Skeletal muscle tissue (tissue), 4 donors: ENCODE measurements around the gene PRLR. TPM values are rescaled to one million over a fixed set of nuclear protein-coding genes. Genes with fewer than 3 reads are reported as not detected.
"Not testable (repeated sequence)": the region's sequence is repeated elsewhere in the genome, so short reads cannot be mapped to it uniquely, and the experiment has no call there.

ENCODE experiments used
- H3K27ac ChIP-seq: one replicate; pipeline ENCODE4 v1.7.0; 2013; ENCODE audit warnings: mild to moderate bottlenecking, low read depth, low read length, inconsistent platforms
- H3K27me3 ChIP-seq, 3 donors: one replicate each; pipeline ENCODE4 v1.7.0; 2013; ENCODE audit warnings: low read length in 3 of 3; ENCODE audit not compliant: control insufficient read depth in 3 of 3, insufficient read depth in 3 of 3
- H3K36me3 ChIP-seq, 3 donors: one replicate each; pipeline ENCODE4 v1.7.0; 2013; ENCODE audit warnings: low read length in 3 of 3; ENCODE audit not compliant: control insufficient read depth in 3 of 3, insufficient read depth in 3 of 3
- H3K4me1 ChIP-seq, 3 donors: one replicate each; pipeline ENCODE4 v1.7.0; 2013; ENCODE audit warnings: low read length in 3 of 3, mild to moderate bottlenecking in 3 of 3; ENCODE audit not compliant: control insufficient read depth in 3 of 3, insufficient read depth in 3 of 3
- H3K4me3 ChIP-seq, 3 donors: one replicate each; pipeline ENCODE4 v1.7.0; 2013; ENCODE audit warnings: low read length in 3 of 3
- H3K9ac ChIP-seq, 3 donors: one replicate each; pipeline ENCODE4 v1.7.0; 2013; ENCODE audit warnings: low read length in 3 of 3, mild to moderate bottlenecking in 3 of 3, moderate library complexity in 2 of 3, low read depth in 1 of 3
- H3K9me3 ChIP-seq, 3 donors: one replicate each; pipeline ENCODE4 v1.7.0; 2013; ENCODE audit warnings: low read length in 3 of 3; ENCODE audit not compliant: control insufficient read depth in 3 of 3
- total RNA-seq: library from RNA; depleted of rRNA; stranded (reverse); fragments of >200 nt; gene quantifications from one replicate; pipeline ENCODE4 v1.2.3, GENCODE V29; 2014
- donor health status: Osteomylitis.

Gene PRLR
- total RNA-seq, 1 donor from 2014 or later = 0.52 TPM

DNA sequence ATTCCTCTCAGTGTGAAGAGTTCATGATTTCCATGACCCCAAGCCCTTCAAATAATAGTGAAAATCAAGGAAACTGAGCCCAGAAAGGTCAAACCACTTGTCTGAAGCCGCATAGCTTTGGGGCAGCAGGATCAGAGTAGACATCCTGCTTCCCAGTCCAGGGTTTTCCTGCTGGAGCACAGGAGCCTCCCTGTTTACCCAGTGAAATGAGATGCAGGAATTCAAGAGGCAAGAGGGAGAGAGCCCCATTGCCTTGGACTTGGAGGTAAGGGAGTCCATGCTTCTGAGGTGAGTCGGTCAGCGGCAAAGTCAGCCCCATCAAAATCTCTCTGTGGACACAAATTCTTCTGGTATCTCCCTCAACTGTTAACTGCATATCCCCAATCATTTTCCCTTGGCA is 42.7 kb downstream of the PRLR start:
- not testable (repeated sequence) for H3K36me3 ChIP-seq, H3K4me1 ChIP-seq, H3K4me3 ChIP-seq, H3K9ac ChIP-seq, H3K27me3 ChIP-seq, H3K9me3 ChIP-seq, H3K27ac ChIP-seq

DNA sequence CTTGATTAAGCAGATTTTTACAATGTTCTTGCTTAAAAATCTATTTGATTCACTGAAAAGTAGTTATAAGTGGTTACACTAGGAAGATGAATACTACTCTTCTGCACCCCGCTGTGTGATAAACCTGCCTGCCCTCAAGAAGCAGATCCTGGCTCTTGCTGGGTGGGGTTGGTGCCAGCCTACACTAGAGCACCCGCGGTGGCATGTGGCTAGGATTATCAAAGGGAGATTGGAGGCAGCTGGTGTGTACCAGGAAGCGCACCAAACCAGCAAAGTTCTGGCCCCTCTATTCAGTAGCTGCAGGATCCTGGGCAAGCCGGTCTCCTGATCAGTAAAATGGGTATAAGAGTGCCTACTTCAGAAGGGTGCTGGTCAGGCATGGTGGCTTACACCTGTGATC is 43.5 kb downstream of the PRLR start:
- H3K27me3 ChIP-seq = no peaks in the 10 kb centered on the region
- H3K4me1 ChIP-seq = no peaks in the 10 kb centered on the region
- no peaks in the 10 kb centered on the region for H3K9me3 ChIP-seq
- no peaks in the 10 kb centered on the region for H3K36me3 ChIP-seq
- no peak overlapping the region for H3K9ac ChIP-seq
- no peak overlapping the region for H3K27ac ChIP-seq
- H3K4me3 ChIP-seq = no peak overlapping the region

DNA sequence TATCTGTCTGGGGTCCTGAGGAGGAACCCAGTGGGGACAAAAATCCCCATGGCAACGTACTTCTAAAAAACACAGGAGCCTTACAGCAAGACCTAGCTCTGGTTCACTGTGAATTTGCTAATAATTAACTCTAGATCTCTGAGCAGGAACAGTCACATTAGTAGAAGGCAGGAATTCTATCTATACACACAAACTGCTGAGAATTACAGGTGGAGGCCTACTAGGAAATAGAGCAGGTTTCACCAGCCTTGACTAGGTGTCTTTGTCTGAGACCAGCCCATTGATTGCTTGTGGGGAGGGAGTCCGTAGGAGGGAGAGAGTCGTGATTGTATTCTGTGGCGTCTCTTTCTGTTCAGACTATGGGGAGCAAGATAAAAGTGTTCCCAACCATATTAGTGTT is 44.8 kb downstream of the PRLR start:
- Histone ChIP-seq H3K27ac (no peak overlapping the region), H3K9me3 (no peaks in the 10 kb centered on the region), H3K4me1 (no peaks in the 10 kb centered on the region), H3K9ac (no peak overlapping the region), H3K36me3 (no peaks in the 10 kb centered on the region), H3K4me3 (no peak overlapping the region), H3K27me3 (no peaks in the 10 kb centered on the region)

DNA sequence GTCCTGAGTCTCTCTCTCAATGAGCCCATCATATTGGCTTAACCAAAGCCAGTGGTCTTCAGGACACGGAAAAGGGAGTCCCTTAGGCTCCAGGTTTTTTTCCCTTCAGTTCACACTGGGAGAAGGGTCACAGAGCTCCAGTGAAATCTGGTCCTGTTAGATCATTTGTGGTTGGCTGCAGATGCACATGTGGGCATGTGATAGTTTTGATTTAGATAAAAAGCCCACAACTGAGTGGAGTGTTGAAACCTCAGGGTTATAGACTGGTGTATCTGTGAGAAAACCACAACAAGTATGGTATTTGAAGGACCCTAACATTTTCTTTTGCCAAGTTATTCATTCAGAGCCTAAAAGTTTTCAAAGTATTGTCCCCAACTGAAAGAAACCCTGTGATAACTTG is 46.7 kb downstream of the PRLR start:
- no peaks in the 10 kb centered on the region for H3K36me3 ChIP-seq
- no peaks in the 10 kb centered on the region for H3K27me3 ChIP-seq
- no peak overlapping the region for H3K27ac ChIP-seq
- H3K4me1 ChIP-seq = no peaks in the 10 kb centered on the region
- no peak overlapping the region for H3K4me3 ChIP-seq
- H3K9ac ChIP-seq = no peak overlapping the region
- H3K9me3 ChIP-seq = no peaks in the 10 kb centered on the region

DNA sequence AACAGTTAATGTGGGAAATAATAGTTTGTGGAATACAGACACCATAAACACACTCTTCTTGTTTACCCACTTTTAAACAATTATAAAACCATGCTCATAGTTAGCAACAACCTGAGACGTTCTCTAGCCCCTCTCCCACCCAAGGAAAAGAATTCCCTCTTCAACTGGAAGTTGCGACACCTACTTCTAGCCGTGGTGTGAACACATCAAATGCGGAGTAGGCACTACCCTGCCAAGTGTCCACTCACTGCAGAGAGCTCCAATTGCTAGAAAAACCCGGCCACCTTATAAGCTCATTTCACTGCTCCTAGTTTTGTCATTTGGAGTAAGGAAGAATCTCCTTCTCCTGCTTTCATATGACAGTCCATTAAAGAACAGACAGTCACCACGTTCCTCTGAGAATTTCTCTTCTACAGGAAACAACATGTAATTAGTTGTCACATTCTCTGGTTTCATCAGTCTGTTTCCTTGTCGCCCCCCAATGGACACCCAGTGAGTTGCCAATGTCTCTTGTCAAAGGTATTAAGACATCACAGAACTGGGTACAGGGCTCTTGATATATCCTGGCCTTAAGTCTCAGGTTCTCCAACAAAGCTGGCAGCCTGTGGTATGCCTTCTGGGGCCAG is 47.3 kb downstream of the PRLR start:
- Histone ChIP-seq H3K4me1 (no peaks in the 10 kb centered on the region), H3K27me3 (no peaks in the 10 kb centered on the region), H3K4me3 (no peak overlapping the region), H3K27ac (no peak overlapping the region), H3K36me3 (no peaks in the 10 kb centered on the region), H3K9ac (no peak overlapping the region), H3K9me3 (no peaks in the 10 kb centered on the region)

DNA sequence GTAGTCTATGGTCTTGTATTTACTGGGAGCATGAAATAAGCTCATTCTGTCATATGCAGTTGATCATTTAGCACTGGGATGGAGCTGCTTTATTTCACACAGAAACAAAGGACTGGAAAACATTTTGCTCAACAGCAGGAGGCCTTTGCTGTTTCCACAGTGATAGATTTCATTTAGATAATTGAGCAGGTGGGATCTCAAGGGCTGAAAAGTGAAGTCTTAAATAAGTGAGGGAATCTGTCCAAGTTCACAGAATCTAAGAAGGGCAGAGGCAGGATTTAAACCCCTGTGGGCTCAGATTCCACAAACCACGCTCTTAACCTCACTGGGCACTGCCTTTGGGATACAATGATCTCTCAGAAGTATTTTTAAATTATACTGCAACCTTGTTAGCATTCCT is 47.8 kb downstream of the PRLR start:
- H3K27me3 ChIP-seq = no peaks in the 10 kb centered on the region
- H3K4me3 ChIP-seq = no peak overlapping the region
- H3K9me3 ChIP-seq = no peaks in the 10 kb centered on the region
- no peaks in the 10 kb centered on the region for H3K36me3 ChIP-seq
- no peaks in the 10 kb centered on the region for H3K4me1 ChIP-seq
- no peak overlapping the region for H3K27ac ChIP-seq
- H3K9ac ChIP-seq = no peak overlapping the region

DNA sequence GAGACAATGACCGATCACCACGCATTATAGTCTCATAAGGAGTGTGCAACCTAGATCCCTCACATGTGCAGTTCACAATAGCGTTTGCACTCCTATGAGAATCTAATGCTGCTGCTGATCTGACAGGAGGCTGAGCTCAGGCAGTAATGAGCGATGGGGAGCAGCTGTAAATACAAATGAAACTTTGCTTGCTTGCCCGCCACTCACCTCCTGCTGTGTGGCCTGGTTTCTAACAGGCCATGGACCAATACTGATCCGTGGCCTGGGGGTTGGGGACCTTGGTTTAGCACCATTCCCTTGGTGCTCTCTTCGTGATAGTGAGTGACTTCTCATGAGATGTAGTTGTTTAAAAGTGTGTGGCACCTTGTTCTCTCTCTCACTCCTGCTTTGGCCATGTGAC is 50.2 kb downstream of the PRLR start:
- no peak overlapping the region for H3K4me3 ChIP-seq
- H3K9ac ChIP-seq = no peak overlapping the region
- H3K9me3 ChIP-seq = no peaks in the 10 kb centered on the region
- H3K36me3 ChIP-seq = no peaks in the 10 kb centered on the region
- H3K27me3 ChIP-seq = no peaks in the 10 kb centered on the region
- no peaks in the 10 kb centered on the region for H3K4me1 ChIP-seq
- H3K27ac ChIP-seq = no peak overlapping the region

DNA sequence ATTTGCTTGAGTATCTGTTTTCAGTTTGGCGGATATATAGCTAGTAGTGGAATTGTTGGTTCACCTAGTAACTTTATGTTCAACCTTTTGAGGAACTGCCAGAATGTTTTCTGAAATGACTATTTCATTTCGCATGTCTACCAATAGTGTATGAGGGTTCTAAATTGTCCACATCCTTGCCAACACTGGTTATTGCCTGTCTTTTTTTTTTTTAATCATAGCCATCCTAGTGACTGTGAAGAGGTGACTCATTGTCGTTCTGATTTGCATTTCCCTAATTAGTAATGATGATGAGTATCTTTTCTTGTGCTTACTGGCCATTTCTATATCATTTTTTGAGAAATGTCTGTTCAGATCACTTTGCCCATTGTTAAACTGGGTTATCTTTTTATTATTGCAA is 52.5 kb downstream of the PRLR start:
- Histone ChIP-seq H3K36me3 (no peaks in the 10 kb centered on the region), H3K27ac (no peak overlapping the region), H3K4me1 (no peaks in the 10 kb centered on the region), H3K27me3 (no peaks in the 10 kb centered on the region), H3K9ac (no peak overlapping the region), H3K9me3 (no peaks in the 10 kb centered on the region), H3K4me3 (no peak overlapping the region)

DNA sequence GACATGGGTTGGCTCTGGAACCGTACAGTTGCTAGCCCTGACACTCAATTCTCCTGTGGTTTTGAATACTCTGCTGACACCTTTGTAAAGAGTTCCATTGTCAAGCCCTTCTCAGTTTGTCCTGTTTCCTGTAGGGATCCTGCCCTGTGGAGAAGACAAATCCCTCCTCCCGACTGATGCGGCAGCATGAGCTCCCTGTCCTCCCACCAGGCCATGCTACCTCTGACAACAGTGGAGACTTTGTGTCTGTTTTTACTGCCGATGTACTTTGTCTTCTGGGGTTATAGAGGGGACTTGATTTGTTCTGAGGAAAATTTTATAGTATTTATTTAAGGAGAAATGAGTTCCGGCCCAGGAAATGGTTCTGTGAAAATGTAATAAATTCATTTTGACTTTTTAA is 57.8 kb downstream of the PRLR start:
- Histone ChIP-seq H3K27me3 (no peaks in the 10 kb centered on the region), H3K4me3 (no peak overlapping the region), H3K9me3 (peaks cover 0 to 2% (median 0%) of the 10 kb centered on the region in 3 donors), H3K27ac (no peak overlapping the region), H3K9ac (no peak overlapping the region), H3K36me3 (no peaks in the 10 kb centered on the region), H3K4me1 (no peaks in the 10 kb centered on the region)

DNA sequence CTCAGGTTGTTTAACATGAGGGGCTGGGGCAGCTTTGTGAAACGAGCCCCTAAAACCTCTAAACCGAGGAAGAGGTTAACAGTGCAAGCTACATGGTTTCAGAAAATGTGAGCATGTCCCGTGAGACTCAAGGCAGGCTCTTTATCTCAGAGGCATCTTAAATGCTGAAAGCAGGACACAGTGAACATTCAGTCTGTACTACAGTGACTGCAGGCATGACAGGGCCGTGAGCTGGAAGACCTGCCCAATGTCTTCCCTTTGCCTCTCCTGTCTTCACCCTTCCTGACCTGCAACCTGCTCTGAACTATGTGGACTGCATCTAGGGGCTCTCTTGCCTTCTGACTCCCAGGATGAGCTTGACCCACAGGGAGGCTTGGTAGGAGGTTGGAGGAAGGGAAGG is 58.3 kb downstream of the PRLR start:
- H3K9ac ChIP-seq = no peak overlapping the region
- H3K9me3 ChIP-seq = peaks cover 0 to 2% (median 0%) of the 10 kb centered on the region in 3 donors
- no peaks in the 10 kb centered on the region for H3K36me3 ChIP-seq
- H3K27me3 ChIP-seq = no peaks in the 10 kb centered on the region
- H3K27ac ChIP-seq = no peak overlapping the region
- H3K4me1 ChIP-seq = no peaks in the 10 kb centered on the region
- no peak overlapping the region for H3K4me3 ChIP-seq

DNA sequence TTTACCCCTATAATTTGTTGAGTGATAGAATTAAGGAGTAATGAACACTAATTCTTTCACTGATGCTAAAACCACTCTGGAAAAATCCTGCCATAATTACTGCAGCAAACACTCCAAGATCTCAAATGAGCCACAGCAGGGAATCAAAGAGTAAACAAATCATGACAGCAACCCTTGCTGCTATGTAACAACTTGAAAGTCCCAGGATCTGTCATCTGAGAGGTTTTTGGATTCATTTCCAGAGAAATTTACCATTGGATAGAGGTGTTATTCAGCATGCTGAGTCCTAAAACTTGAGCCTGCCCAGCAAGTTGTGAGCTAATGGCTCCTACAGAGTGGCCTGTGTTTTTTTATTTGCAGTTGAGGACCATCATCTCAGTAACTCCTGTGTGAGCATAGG is 59.2 kb downstream of the PRLR start:
- Histone ChIP-seq H3K4me1 (no peaks in the 10 kb centered on the region), H3K4me3 (no peak overlapping the region), H3K27ac (no peak overlapping the region)

More for the DNA sequence above, 59.2 kb downstream of the PRLR start:
- Histone ChIP-seq H3K9ac (no peak overlapping the region), H3K9me3 (peaks cover 0 to 2% (median 0%) of the 10 kb centered on the region in 3 donors), H3K27me3 (no peaks in the 10 kb centered on the region), H3K36me3 (no peaks in the 10 kb centered on the region)
